Left forelimb (tissue), 1 donor: Measurements from ENCODE around the gene TP73.
"Not testable (repeated sequence)": the region's sequence is repeated elsewhere in the genome, so short reads cannot be mapped to it uniquely, and the experiment has no call there.

Source experiments
- DNase-seq: peaks from one replicate; pipeline ENCODE4 v3.0.0-alpha.2; 2018; ENCODE audit warnings: low spot score

TP73 gene

DNA sequence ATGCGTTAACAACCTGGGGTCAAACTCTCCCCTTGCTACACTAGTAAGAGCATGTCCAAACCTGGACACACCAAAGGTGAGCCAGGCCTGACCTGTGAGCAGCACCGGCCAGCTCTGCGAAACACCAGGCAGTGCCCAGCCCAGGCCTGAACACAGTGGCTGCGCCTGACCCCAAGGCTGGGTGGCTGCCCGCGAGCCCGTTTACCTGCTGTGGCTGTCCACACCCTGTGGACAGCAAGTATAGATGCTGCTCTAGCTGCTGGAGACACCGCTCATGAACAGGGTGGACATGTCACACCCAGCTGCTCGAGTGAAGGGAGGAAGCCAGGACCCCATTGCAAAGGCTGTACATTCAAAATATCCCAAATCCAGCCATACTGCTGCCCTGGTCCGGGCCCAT lies 92.3 kb downstream of the TP73 start:
- no peak for DNase-seq

DNA sequence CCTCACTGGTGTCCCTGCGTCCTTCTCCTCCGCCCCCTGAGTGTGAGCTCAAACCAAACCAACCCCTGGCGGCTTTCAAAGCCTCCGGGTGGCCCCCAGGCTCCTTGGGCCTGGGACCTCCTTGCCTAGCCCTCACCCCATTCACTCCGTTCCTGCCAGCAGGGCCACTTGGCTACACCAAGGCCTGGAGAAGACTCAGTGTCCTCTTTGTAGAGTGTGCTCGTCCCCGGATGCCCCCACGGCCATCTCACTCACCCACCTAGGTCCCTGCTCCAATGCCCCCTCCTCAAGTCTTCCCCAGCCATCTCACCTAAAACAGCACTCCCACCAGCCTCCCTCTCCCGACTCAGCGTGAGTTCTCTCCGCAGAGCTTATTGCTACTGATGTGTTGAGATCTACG lies 92.8 kb downstream of the TP73 start:
- DNase-seq = no peak

- no peak for DNase-seq
Measured at GRCh38 chr1:3745590-3746381, 93.5 kb downstream of the TP73 start.

DNA sequence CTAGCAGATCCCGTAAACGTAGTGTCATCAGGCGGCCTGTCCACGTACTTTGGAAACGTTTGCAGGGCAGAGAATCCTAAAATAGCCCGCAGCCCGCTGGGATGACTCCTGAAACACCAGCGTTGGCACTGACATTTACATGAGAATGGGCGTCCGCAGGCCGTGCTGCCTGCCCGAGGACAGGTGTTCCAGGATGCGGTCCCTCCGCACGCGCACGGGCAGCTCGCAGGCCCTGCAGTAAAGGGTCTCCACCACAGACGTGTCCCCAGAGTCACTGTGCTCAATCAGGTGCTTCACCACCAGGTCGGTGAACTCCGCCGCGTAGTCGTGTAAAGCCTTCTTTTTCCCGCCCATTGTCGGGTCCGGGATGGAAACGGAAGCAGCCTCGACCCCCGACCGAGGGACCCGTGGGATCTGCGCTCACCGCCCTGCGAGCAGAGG lies 94.1 kb downstream of the TP73 start:
- DNase-seq = no peak

DNA sequence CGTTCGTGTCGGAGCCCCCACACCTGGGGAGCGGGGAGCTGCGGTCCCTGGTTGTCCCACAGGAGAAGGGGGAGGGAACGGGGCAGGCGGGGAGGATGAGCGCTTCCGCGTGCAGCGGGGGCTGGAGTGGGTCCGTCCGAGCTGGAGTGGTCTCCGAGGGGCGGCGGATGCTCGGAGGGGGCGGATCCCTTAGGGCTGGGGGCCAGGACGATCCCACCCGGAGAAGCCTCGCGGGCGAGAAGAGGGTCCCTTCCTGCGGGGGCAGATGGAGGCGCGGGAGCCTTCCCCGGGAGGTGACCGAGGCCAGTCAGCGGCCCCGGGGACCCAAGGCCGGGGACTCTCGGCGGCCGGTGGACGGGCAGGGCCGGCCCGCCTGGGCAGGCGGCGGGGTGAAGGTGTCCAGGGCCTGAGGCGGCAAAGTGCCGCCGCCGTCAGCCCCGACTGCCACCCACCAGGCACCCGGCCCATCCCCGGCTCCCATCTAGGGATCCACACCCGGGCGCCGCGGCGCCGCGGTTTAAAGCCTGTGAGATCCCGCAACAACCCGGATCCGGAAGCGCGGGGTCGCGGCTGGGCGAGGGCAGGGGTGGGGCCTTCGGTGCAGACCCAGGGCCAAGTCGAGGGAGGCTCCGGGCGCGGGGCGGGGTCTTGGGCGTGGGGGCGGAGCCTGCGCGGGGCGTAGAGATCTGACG lies 94.7 kb downstream of the TP73 start:
- peak; percentile 91 for DNase-seq

DNA sequence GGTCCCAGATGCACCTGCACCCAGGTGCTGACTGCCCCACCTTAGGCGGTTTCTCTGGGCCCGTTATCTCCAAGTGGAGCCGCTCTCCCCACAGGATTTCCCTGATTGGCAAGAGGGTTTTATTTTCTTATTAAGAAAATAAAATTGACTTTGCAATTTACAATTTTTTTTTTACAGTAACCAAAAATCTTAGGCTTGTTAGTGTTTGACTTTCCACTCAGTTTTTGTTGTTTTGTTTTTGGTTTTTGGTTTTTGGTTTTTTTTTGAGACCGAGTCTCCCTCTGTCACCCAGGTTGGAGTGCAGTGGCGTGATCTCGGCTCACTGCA lies 95.2 kb downstream of the TP73 start:
- DNase-seq = no peak

DNA sequence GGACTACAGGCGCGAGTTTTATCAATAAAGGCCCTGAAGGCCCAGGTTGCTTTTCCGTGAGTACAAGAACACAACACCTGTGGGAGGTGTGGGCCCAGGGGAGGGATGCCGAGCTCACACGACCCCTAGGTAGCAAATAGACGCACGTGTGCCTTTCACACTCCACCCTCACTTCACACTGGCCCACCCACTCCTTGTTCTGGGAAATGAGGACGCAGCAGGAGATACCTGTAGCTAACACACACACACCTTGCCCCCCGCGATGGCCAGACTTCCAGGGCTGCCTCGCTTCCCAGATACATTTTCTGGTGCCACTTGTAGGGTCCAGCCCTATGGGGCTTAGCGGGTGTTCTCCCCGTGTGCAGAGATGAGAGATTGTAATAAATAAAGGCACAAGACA lies 95.6 kb downstream of the TP73 start:
- no peak for DNase-seq

- not testable (repeated sequence) for DNase-seq
Measured at GRCh38 chr1:3748316-3748900, 96.1 kb downstream of the TP73 start.

DNA sequence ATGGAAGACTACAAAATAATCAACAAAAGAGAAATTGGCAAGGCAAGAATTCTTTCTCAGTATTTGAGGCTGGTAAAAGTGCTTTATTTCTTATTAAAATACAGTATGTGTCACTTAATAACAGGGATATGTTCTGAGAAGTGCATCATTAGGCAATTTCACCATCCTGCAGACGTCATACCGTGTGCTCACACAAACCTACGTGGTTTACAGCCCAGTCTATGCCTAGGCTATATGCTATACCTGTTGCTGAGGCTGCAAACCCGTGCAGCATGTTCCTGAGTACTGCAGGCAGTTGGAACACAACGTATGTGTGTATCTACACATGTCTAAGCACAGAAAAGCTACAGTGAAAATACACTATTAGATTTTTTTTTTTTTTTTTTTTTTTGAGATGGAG lies 97.2 kb downstream of the TP73 start:
- DNase-seq = no peak

DNA sequence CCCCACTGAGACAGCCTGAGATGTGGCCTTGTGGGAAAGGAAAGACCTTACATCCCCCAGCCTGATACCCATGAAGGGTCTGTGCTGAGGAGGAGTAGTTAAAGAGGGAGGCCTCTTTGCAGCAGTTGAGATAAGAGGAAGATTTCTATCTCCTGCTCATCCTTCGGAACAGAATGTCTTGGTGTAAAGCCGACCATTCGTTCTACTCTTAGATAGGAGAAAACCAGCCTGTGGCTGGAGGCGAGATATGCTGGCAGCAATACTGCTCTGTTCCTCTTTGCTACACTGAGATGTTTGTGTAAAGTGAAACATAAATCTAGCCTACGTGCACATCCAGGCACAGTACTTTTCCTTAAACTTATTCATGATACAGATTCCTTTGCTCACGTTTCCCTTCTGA lies 98.4 kb downstream of the TP73 start:
- no peak for DNase-seq

DNA sequence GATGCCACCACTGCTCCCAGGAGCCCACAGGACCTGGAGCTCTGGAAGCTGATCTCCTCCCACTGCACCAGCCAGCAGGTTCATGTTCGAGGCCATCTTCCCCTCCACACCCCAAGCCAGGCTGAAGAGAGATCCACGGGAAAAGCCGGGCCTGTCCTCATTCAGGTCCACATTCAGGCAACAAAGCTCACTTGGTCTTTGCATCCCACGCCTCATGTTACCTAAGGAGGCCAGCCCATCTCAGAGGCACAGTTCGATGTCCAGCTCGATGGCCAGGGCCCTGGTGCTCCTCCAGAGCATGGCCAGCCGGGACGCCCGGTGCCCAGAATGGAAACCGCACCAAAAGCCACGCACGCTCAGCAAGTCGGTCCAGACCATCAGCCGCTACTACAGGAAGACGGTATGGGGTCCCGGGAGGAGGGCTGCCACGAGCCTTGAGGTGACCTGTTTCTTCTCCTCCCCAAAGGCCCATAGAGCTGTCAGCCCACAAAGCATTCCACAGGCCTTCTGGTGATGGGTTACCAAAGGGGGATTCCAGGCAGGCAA lies 100.2 kb downstream of the TP73 start, which contains the start of gene CCDC27:
TSS of gene CCDC27 (plus strand) at position 51 of the 546 bp plus-strand sequence. CDS start at position 83, 32 bp downstream.
- DNase-seq = no peak

GRCh38 chr1:3753656-3754454 lies 101.5 kb downstream of the TP73 start:
- no peak for DNase-seq

- DNase-seq = no peak
Measured at GRCh38 chr1:3756394-3756793, 104.1 kb downstream of the TP73 start.

DNA sequence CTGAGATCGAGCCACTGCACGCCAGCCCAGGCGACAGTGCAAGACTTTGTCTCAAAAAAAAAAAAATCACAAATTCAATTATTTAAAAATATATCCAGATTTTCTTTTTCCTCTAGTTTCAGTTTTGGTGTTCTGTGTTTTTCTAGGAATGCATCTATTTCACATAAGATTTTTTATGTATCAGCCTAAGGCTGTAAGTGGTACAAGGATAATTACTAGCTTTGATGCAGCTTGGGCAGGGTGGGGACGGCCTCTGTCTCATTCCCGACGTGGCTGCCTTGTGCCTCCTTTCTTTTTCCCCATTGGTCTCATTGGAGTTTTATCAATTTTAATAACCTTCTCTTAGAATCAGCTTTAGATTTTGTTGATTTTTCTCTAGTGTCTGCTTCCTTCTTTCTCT lies 106.8 kb downstream of the TP73 start:
- no peak for DNase-seq

GRCh38 chr1:3759796-3760195 lies 107.5 kb downstream of the TP73 start:
- DNase-seq = no peak

DNA sequence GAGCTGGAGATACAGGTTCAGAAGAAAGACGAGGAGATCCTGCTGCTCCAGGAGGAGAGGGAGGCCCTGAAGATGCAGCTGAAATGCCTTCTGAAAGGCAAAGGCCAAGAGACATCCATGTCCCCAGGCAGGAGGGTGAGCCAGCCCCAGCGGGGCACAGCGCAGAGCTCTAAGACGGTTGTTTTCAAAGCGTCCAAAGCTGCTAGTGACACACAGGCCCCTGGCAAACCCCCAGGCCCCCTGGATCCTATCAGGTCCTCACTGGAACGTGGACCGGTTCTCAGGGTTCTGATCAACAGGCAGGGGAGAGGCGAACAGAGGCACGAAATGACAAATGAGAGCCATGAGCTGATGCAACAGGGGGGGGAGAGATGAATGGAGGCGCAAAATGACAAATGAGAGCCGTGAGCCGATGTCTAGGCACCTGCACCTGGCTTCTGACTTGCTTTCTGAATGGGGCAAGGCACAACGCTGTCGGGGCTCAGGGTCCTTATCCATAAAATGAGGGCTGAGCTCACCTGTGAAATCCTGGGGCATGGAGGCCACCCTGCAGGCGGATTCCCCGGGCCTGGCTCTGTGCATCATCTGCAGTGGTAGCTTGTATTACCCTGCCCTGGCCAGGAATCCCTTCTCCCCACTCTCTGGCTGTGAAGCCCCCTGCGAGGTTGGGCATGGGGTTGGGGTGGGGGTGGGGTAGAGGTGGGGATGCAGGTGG lies 109.1 kb downstream of the TP73 start:
- DNase-seq = no peak

DNA sequence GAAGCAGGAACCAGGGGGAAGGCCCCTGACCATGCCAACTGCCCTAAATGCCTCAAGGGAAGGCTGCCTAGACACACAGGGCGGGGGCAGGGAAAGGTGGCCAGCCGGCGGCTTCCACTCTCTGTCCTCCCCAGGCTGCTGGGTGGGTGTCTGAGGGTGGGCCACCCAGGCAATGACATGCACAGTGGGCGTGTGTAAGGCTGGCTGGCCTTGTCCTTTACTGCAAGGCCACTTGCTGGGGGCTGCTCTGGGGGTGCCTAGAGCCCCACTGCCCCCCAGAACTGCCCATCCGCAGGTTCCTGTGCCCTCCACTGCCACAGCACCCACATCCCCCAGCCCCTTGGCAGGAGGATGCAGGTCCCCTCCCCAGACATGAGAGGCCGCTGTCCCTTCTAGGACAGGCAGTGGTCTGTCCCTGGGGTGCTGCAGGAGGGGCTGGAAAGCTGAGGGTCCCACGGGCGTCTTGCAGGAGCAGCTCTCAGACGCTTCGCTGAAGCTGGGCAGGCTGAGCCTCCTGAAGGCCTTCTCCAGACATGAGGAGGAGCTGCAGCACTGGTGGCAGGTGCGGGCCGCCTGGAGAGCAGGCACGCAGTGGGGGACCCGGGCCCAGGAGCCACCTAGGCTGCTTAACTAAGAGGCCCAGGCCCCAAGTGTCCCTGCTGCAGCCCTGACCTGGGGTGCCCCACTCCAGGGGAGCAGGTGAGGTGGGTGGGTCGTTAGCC lies 110.0 kb downstream of the TP73 start:
- DNase-seq = no peak

- DNase-seq = no peak
Measured at GRCh38 chr1:3762873-3763228, 110.5 kb downstream of the TP73 start.

- DNase-seq = no peak
Measured at GRCh38 chr1:3763351-3764125, 111.2 kb downstream of the TP73 start.

DNA sequence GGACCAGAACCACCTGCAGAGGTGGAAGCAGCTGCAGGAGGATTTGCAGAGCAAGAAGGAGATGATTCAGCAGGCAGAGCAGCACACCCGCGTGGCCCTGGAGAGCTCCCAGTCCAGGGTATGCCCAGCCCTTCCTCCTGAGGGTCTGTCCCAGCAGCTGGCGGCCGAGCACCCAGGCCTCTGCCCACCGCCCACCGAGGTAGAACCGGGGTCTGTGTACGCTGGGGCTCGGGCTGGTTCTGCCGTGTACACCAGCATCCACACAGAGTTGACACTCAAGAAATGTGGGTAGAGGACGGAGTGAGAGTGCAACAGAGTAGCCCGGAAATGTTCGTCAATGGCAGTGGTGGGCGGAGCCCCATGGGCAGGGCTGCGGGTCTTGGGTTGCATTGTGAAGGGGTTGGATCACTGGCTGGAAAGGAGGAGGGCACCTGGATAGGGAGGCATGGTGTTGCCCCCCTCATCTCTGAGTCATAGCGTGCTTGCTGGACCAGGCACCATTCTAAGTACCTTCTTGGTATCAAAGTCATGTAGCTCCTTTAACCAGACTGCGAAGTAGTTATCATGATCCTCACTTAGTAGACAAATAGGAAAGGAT lies 115.1 kb downstream of the TP73 start:
- no peak for DNase-seq
